LNCAP (cell line): ENCODE results near the gene SLIT1.

Experiments used
- TF ChIP-seq, protein P1 (sequence below): fragments of 450-650 bp; IDR thresholded peaks from 2 replicates; pipeline ENCODE4 v1.5.1; 2017; ENCODE audit warnings: mild to moderate bottlenecking

Gene SLIT1

DNA sequence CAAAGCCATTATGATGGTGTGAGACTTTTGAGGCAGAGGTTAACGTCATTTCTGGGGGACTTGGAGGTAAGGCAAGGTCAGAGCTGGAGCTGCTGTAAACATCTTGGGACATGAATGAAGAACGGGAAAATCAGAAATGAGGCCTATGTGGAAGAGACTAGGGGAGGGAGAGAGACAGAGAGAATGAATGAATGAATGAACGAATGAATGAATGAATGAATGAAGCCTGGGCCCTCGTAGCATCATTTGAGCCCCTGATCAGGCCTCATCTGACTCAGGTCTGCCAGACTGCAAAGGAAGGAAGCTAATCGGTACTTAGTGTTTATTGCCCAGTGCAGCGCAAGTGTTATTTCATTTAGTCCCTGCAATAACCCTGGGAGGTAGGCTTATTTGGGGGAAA lies 79.6 kb downstream of the SLIT1 start:
- TF ChIP-seq, protein P1, sequence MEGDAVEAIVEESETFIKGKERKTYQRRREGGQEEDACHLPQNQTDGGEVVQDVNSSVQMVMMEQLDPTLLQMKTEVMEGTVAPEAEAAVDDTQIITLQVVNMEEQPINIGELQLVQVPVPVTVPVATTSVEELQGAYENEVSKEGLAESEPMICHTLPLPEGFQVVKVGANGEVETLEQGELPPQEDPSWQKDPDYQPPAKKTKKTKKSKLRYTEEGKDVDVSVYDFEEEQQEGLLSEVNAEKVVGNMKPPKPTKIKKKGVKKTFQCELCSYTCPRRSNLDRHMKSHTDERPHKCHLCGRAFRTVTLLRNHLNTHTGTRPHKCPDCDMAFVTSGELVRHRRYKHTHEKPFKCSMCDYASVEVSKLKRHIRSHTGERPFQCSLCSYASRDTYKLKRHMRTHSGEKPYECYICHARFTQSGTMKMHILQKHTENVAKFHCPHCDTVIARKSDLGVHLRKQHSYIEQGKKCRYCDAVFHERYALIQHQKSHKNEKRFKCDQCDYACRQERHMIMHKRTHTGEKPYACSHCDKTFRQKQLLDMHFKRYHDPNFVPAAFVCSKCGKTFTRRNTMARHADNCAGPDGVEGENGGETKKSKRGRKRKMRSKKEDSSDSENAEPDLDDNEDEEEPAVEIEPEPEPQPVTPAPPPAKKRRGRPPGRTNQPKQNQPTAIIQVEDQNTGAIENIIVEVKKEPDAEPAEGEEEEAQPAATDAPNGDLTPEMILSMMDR = no peak

- TF ChIP-seq, protein P1 = no peak
These were observed 80.5 kb downstream of the SLIT1 start for GRCh38 chr10:97105303-97105702.

- TF ChIP-seq, protein P1 = no peak
These were observed 82.3 kb downstream of the SLIT1 start for GRCh38 chr10:97103316-97104080.

DNA sequence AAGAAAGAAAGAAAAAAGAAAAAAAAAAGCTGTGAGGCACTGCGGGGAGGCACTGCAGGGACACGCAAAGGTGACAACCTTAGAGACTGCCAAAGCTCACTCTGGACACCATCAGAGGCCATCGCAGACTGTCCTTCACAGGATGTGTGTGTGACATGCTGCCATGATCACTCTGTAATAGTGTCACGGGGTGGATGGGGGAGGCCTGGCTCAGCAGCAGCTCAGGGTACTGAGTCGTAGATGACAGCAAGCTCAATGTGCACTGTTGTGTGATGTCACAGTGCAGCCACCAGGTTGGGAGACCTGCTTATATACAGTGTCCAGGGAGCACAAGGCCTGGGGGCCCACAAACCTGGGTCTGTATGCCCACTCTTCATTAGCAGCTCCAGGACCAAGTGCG lies 83.3 kb downstream of the SLIT1 start:
- TF ChIP-seq, protein P1 = no peak

DNA sequence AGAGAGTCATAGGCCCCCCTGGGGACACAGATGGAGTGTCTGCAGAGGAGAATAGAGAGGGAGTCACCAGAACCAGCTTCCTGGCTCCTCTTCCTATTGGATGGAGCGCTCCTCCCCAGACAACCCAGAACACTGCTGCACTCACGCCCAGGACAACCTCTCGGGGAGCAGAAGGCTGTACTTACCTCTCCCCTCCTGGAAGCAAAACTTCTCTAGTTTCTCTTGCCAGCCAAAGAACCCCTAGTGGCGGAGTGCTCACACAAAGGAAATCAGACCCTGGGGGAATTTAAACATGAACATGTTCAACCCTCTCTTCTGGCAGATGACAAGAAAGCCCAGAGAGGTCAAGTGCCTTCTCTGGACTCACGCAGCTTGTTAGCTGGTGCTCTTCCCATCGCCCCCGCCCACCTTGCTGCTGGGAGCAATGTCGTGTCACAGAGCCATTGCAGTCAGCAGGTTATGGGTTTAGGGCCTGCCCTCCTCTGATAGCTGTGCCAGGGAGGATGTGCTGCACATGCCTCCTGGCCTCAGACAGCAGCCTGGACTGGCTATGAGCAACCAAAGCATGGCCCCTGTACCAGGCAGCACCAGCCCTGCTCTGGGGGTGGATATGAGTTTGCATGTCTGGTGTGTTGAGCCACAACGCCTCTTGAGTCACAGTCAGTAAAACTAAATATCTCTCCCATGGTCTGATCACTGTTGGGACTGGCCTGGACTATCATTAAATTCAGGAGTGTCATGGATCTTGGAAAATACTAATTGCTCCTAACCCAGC lies 84.4 kb downstream of the SLIT1 start:
- TF ChIP-seq, protein P1 = no peak

- TF ChIP-seq, protein P1 = no peak
These were observed 85.1 kb downstream of the SLIT1 start for GRCh38 chr10:97100657-97101056.

DNA sequence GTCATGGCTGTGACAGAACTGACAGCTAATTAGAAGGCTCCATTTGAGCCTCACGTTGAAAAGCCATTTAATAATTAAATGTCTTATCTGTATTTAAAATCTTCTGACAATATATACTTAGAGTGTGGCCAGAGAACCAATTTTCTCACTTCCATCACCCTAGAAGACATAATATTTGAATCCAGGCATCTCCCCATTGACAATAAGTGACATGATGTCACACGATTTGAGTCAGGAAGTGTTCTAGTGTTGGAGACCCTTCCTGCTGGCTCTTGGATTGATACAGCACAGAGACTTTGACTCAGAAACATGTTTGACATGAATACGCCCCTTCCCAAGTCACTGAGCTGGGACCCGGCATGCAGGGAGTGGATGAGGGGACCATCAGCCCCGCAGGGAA lies 85.9 kb downstream of the SLIT1 start:
- TF ChIP-seq, protein P1 = no peak
